Activated T-helper 1 cell treated with anti-CD3 and anti-CD28 coated beads, Interleukin-12 subunit alpha, Interleukin-12 subunit beta, Interleukin-2, Interleukin-4 antibody, amounts not matched to agents 30 ng/mL and 10 ng/mL and 1 ng/mL, durations not matched to agents 14 hours and 24 hours and 36 hours (primary cell): Measurements from ENCODE around the gene COL4A2. TPM values are rescaled to one million over a fixed set of nuclear protein-coding genes. Genes with fewer than 3 reads are reported as not detected.
A peak's percentile ranks its signal among the peaks of the same experiment; 100 is the strongest.

Experiments
- DNase-seq: peaks from one replicate; pipeline ENCODE4 v3.0.0; 2021; ENCODE audit warnings: low spot score
- H3K27ac Mint-ChIP-seq: one replicate; pipeline ENCODE4 v1.8.0; 2021; ENCODE audit warnings: mild to moderate bottlenecking, mixed read lengths
- H3K27me3 Mint-ChIP-seq: one replicate; pipeline ENCODE4 v1.8.0; 2022; ENCODE audit warnings: mild to moderate bottlenecking, moderate library complexity, mixed read lengths; ENCODE audit not compliant: insufficient read depth
- H3K36me3 Mint-ChIP-seq: one replicate; pipeline ENCODE4 v1.8.0; 2021; ENCODE audit warnings: low read depth, mixed read lengths
- H3K4me1 Mint-ChIP-seq: one replicate; pipeline ENCODE4 v1.8.0; 2021; ENCODE audit warnings: low read depth, mixed read lengths
- H3K4me3 Mint-ChIP-seq: one replicate; pipeline ENCODE4 v1.8.0; 2021; ENCODE audit warnings: mild to moderate bottlenecking, moderate library complexity, mixed read lengths
- H3K9me3 Mint-ChIP-seq: one replicate; pipeline ENCODE4 v1.8.0; 2021; ENCODE audit warnings: mixed read lengths
- intact Hi-C: fragments of 100-400 bp; cut with micrococcal nuclease; formaldehyde crosslinking; loops from one replicate; pipeline ENCODE4 v1.15.1; 2024
- total RNA-seq: library from RNA; stranded (reverse); gene quantifications from 2 replicates; pipeline ENCODE4 v1.2.3, GENCODE V29; 2022

Gene COL4A2
- total RNA-seq, 1 donor from 2014 or later = not detected

DNA sequence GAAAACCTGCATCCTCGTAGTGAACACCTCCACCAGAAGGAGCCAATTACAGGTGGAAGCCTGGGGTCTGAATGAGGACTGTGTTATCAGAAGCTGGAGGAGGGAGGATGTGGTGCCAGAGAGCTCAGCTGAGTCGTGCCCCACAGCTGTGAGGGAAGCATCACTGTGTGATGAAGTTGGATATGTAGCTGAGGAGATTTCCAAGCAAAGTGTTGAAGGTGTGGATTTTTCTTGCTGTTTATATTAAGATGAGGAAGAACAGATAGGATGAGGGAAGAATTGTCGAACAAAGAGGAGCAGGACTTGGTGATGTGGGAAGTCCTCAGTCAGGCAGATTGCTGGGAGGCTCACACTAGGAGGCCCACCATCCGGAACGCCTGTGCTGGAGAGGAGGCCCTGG is 250.0 kb downstream of the COL4A2 start:
- no peak overlapping the region for H3K4me3 Mint-ChIP-seq
- peaks cover 31% of the 10 kb centered on the region for H3K4me1 Mint-ChIP-seq
- H3K9me3 Mint-ChIP-seq = no peaks in the 10 kb centered on the region
- peaks cover 14% of the 10 kb centered on the region for H3K27me3 Mint-ChIP-seq
- H3K27ac Mint-ChIP-seq = no peak overlapping the region
- H3K36me3 Mint-ChIP-seq = peaks cover 11% of the 10 kb centered on the region
- no peak for DNase-seq
- intact Hi-C loops = no loop called here

DNA sequence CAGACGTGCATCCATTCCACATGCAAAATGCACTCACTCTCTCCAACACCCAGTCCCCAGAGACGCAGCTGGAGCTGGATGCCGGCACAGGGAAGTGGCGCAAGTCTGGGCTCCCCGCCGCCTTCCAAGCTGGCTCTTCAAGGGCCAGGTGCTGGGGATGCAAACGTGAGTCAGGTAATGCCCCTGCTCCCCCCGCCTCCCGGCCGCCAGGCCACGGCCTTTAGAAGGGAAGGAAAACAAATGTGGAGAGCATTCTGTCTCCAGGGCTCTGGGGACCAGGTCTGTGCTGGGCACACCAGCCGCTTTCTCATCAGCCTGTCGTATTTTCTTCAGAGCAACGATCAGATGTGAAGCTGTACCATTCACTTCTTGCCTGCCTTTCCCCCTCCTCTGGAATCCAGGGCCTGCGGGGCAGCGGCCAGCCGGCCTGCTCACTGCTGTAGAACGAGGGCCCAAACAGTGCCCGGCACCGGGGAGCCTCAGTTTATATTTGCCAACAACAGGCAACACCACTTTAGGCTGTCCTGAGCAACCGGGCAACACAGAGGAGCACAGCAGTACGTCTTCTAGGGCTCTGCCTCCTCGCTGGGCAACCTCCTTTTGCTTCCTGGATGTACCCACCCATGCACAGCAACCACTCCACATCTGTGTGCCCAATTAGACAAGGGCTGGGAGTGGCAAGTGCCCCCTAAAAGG is 250.7 kb downstream of the COL4A2 start:
- intact Hi-C loops = no loop called here
- H3K4me1 Mint-ChIP-seq = peaks cover 34% of the 10 kb centered on the region
- no peak overlapping the region for H3K27ac Mint-ChIP-seq
- H3K36me3 Mint-ChIP-seq = peaks cover 11% of the 10 kb centered on the region
- H3K27me3 Mint-ChIP-seq = peaks cover 14% of the 10 kb centered on the region
- no peak for DNase-seq
- no peaks in the 10 kb centered on the region for H3K9me3 Mint-ChIP-seq
- no peak overlapping the region for H3K4me3 Mint-ChIP-seq

DNA sequence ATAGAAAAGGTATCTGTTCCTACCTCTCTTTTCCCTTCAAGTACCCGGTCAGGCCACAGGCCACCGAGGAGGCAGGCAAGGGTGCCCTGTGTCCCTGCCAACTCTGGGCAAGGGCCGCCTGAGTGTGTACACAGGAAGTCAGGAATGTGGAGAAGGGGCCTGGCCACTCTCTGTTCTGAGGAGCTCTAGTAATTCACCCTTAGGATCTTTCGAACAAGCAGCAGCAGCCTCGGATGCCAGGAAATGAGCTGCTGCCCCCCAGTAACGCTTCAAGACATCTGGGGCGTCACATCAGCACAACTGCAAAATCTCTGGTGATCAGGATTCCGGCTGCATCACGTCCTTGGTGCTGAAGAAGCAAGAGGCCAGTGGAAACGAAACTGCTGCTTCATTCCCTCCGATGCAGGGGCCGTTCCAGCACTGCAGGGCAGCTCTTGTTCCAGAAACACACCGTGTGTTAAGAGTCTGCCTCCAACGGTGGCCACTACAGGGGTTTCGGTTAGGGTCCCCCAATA is 252.4 kb downstream of the COL4A2 start:
- H3K9me3 Mint-ChIP-seq = no peaks in the 10 kb centered on the region
- H3K36me3 Mint-ChIP-seq = peaks cover 11% of the 10 kb centered on the region
- peak overlapping the region; percentile 56 for H3K4me3 Mint-ChIP-seq
- peaks cover 41% of the 10 kb centered on the region for H3K4me1 Mint-ChIP-seq
- H3K27me3 Mint-ChIP-seq = peaks cover 23% of the 10 kb centered on the region
- DNase-seq = no peak
- H3K27ac Mint-ChIP-seq = no peak overlapping the region
- intact Hi-C loops = no loop called here

DNA sequence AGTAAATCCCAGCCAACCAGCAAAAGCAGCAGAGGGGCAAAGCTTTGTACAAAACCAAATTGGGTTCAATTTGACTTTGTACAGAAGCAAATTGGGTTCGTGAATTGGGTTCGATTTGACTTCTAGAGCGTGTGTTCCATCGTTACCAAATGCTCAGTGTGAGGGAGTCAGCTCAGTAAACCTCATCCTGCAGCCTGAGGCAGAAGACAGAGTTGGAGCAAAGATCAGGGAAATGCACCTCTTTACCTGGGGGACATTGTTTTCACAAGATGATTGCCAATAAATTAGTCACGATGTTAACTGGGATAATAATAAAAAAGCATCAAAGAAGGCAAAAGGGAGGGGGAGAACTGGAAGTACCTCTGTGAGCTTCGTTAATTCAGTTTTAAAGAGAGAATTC is 252.9 kb downstream of the COL4A2 start:
- intact Hi-C loops = loop anchor here (2.0 to 5.0 kb wide), 3 partner anchors 57 to 152 kb away; partner anchors contain the start of gene ING1
- H3K4me3 Mint-ChIP-seq = peak overlapping the region; percentile 56
- no peaks in the 10 kb centered on the region for H3K9me3 Mint-ChIP-seq
- H3K4me1 Mint-ChIP-seq = peaks cover 41% of the 10 kb centered on the region
- H3K27me3 Mint-ChIP-seq = peaks cover 28% of the 10 kb centered on the region
- peaks cover 11% of the 10 kb centered on the region for H3K36me3 Mint-ChIP-seq
- DNase-seq = no peak
- no peak overlapping the region for H3K27ac Mint-ChIP-seq

DNA sequence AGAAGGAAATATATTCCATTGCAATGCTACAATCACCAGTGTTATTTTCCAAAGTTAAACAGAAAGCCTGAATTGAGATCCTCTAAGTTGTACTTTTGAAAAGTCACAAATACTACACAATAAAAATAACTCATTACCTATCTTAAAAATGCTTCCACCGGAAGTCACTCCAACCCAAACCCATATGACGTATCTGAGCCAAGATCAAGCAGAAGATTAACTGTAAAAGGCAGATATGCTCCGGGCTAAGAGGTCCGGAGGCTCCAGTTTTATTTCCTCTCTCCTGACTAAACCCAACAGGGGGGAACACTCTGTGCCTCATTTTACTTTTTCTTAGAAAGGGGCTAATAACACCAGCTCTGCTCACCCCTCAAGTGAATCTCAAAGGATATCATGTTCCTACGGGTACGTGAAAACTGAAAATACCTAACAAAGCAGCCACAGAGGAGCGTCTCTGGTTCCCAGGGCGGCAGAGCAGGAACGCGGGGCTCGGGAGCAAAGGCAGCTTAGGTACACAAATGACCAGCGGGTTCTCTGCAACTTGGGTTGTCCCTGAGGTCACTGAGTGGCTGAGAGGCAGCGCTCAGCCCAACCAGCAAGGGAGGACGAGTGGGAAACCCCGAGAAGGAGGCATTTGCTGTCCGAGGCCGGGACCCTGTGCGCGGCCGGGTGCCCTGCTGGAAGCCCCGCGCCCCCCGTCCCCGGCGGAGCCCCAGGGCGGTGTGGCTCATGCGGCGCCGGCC is 253.7 kb downstream of the COL4A2 start:
- H3K36me3 Mint-ChIP-seq = peaks cover 11% of the 10 kb centered on the region
- peaks cover 31% of the 10 kb centered on the region for H3K27me3 Mint-ChIP-seq
- peak overlapping the region; percentile 42 for H3K27ac Mint-ChIP-seq
- H3K9me3 Mint-ChIP-seq = no peaks in the 10 kb centered on the region
- no peak for DNase-seq
- intact Hi-C loops = loop anchor here (2.0 to 5.0 kb wide), 3 partner anchors 56 to 152 kb away; partner anchors contain the start of gene ING1
- H3K4me3 Mint-ChIP-seq = peak overlapping the region; percentile 82
- peaks cover 41% of the 10 kb centered on the region for H3K4me1 Mint-ChIP-seq

DNA sequence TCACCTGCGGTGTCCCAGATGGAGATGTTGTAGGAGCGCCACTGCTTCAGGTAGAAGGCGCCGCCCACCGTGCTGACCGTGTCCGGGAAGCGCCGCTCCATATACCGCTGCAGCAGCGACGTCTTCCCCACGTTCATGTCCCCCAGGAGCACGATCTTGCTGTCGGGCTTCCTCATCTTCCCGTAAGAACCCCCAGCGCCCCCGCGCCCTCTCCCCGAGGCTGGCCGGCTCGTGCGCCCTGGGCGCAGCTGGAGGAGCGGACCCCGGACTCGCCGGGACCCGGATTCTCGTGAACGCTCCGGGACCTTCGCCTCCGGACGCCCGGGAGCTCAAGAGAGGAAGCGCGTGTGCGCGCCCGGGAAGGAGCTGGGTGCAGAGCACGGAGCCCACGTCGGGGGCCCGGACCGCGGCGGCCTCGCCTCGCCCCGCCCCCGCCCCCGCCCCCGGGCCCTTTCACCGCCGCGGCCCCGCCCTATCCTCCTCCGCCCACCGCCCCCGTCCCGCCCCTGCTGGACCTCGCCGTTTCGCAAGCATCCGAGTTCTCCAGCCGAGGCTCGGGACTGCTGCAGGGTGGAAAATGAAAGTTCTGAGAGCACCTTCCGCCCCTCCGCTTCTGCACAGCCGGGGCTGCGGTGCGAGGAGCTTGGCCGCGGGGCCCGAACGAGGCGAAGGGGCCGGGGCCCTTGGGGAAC is 254.4 kb downstream of the COL4A2 start, which contains the start of gene RAB20:
TSS of gene RAB20 (minus strand) at position 379 of the 692 bp plus-strand sequence. CDS start at position 176, 203 bp downstream.
- intact Hi-C loops = loop anchor here (1.0 to 5.0 kb wide), 5 partner anchors 12 to 775 kb away; partner anchors contain the start of genes ING1 and IRS2
- Mint-ChIP-seq H3K36me3 (peaks cover 11% of the 10 kb centered on the region), H3K4me1 (peaks cover 41% of the 10 kb centered on the region), H3K9me3 (no peaks in the 10 kb centered on the region), H3K27ac (peak within 1 kb of the TSS; percentile 93), H3K27me3 (peaks cover 31% of the 10 kb centered on the region), H3K4me3 (peak within 1 kb of the TSS; percentile 97)
- peak; percentile 62 for DNase-seq

DNA sequence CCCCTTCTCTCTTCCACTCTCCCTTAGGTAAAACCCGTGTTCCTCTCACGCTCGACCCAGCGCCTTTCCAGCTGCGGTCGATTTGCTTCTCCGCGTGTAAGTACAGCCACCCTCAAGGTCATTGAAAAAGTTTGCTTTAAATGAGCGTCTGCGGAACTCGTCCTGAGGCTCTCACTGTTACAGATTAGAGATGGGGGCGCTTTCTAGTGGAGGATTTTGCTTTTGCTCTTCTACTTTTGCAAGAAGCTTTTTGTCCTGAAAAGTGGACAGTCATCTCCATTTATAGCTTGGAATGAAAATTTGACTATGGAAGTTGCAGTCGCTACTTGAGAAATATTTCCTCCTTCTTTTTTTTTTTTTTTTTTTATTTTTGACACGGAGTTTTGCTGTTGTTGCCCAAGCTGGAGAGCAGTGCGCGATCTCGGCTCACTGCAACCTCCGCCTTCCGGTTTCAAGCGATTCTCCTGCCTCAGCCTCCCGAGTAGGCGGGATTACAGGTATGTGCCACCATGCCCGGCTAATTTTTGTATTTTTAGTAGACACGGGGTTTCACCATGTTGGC is 255.0 kb downstream of the COL4A2 start:
- intact Hi-C loops = loop anchor here (1.0 to 5.0 kb wide), 4 partner anchors 11 to 775 kb away; partner anchors contain the start of genes ING1 and IRS2
- peaks cover 5% of the 10 kb centered on the region for H3K36me3 Mint-ChIP-seq
- peaks cover 26% of the 10 kb centered on the region for H3K27me3 Mint-ChIP-seq
- H3K4me1 Mint-ChIP-seq = peaks cover 35% of the 10 kb centered on the region
- H3K4me3 Mint-ChIP-seq = peak overlapping the region; percentile 97
- H3K27ac Mint-ChIP-seq = peak overlapping the region; percentile 93
- DNase-seq = no peak
- H3K9me3 Mint-ChIP-seq = no peaks in the 10 kb centered on the region

Other genes with a start within 250 kb of the COL4A2 start
- not detected in 2 replicates for gene COL4A1, start 127 bp upstream of the COL4A2 start, total RNA-seq